Stimulated activated CD4-positive, alpha-beta T cell treated with anti-CD3 and anti-CD28 coated beads, Interleukin-2, amount 100 ng/mL, for 4 hours (primary cell): ENCODE data around the gene PNPLA5.

ENCODE experiments used
- DNase-seq: peaks from one replicate; pipeline ENCODE4 v3.0.0-alpha.2; 2020; ENCODE audit warnings: low read depth

PNPLA5 gene

DNA sequence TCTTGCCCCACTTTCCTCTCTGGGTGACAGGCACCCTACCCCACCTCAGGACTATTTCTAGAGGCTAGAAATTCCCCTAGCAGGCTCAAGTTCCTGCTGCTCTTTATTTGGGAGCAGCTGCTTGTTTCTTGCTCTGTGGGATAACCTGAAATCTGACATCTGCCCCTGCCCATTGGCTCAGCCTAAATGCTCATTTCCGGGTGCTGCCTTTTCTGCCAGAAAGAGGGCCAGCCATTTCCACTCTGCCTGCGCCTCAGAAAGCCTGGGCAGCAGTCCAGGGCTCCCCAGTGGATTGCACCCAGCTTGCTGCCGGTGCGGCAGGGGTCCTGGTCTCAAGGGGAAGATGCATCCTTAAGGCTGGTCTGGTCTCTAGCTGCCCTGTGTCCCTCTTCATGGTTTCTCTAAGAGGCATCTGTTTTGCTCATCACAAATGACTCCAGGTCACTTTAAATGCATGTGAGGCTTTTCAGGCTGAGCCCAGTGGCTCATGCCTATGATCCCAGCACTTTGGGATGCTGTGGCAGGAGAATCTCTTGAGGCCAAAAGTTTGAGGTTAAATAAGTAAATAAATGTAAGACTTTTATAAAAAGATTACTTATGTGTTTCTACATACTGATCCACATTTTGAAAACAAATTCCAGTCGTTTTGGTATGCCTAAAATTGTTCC is 10.3 kb upstream of the PNPLA5 start:
- no peak for DNase-seq

DNA sequence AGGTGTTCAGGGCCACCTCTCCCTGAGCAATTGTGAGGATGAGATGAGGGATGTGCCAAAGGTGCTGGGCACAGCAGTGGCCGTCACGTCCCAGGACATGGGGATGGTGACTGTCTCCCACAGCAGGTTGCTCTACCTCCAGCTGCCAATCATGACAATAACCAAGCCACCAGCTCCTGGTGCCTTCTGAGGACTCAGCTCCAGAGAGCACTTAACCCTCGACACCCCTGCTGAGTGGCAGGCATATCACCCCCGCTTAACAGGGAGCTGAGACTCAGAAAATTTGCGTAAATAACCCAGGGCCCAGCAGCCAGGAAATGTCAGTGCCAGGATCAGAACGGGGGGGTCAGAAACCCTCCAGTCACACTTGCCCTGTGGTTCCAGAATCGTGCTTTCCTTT is 8.4 kb upstream of the PNPLA5 start:
- DNase-seq = no peak

DNA sequence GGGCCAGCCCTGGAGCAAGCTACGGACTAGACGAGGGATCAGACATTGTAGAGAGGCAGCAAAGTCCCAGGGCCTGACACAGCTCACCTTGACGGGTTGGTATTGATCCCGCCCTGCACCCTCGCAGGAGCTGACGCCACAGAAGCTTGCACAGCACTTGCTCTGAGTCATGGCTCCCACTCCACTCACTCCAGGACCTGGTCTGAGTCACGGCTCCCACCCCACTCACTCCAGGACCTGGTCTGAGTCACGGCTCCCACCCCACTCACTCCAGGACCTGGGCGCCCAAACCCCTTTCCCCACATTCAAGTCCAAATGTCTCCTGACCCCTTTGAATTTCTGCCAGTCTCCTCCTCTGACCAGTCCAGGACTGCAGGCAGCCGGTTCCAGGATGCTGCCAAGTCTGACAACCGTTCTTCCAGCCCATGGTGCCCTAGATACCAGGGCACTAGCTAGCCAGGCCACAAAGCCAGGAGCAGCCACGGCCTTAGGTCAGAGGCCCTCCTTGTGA is 6.0 kb upstream of the PNPLA5 start:
- DNase-seq = no peak

DNA sequence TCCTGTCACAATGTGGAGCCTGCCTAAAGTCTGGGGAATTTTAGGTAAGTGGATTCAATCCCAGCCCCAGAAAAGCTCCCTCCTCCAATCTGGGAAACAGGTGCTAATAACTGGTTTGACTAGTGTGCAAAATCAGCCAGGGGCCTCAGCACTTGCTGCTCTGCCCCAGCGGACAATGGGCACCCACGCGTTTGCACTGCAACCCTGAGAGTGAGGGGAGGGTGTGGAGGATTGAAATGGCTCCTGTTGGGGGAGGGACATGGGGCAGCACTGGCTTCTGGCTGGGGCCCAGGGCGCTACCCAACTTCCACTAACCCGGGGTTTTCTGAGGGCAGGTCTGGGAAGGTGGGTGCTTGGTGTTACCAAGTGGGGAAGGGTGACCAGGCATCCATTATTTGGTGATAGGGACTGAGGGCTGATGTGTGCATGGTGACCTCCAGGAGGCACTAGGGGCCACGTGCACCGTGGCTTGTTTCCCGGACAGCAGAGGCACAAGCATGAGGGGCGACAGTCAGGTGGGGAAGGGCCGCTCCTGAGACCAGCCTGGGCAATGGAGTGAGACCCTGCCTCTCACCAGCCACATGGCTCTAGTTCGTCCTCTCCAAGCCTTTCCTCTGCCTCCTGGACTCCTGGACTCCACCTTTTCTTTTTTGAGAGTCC is 4.3 kb upstream of the PNPLA5 start:
- DNase-seq = no peak

DNA sequence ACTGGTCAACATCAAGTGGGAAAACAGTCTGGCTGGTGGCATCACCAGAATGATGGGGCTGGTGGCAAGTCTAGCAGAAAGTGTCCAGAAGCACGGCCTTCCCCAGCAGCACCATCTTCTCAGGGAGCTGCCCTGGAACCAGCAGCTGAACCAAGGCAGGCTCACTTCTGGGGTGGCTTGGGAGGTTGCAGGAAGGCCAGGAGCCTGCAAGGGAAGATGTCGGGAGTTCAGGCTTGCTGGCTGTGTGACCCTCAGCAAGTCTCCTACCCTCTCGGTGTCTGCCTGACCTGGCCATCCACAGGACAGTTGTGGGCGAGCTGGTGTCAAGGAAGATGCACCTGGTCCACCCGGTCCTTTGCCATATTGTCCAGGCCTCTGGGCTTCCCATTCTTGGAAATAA is 2.3 kb upstream of the PNPLA5 start:
- no peak for DNase-seq

DNA sequence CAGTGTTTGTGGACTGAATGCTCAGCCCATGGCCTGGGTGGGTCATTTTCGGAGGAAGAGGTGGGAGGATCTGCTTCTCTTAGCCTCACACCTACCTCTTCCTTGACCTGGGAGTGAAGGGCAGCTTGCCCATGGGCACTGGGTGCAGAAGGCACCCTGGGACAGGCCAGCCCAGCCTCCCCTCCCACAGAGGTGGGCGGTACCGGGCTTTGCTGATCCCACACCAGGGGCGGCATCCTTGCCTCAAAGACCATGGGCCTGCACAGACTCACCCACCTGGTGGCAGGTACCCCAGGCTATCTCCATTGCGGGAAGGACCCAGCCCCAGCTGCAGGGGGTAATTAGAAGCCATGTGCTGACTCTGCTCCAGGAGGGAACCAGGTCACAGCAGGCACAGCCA is 1.5 kb upstream of the PNPLA5 start:
- DNase-seq = no peak

DNA sequence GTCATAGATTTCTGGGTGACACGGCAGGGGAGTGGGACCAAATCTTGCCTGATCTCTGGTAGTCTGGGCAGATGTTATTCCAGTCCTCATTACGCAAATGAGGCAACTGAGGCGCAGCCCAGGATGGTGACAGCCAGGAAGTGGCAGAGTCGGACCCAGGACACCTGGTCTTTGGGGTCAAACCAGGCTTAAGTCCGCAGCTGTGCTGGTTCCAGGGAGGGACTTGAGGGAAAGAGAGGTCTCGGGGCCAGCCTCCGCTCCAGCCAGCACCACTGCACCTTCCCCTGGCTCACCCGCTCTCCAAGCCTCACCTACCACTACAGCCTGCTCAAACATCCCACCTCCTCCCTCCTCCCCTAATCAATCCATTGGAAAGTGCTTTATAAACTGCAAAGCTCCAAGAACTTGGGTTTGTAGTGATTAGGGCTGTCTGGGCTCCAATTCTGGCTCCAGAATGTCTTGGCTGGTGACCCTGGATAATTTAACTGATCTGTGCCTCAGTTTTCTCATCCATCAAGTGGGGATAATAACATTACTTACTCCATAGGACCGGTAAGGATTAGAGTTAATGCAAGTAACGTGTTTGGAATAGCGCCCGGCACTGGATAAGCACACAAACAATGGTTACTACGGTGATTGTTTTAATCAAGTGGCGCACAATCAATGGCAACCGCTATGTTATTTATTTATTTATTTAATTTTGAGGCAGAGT is 526 bp upstream of the PNPLA5 start:
- DNase-seq = no peak

DNA sequence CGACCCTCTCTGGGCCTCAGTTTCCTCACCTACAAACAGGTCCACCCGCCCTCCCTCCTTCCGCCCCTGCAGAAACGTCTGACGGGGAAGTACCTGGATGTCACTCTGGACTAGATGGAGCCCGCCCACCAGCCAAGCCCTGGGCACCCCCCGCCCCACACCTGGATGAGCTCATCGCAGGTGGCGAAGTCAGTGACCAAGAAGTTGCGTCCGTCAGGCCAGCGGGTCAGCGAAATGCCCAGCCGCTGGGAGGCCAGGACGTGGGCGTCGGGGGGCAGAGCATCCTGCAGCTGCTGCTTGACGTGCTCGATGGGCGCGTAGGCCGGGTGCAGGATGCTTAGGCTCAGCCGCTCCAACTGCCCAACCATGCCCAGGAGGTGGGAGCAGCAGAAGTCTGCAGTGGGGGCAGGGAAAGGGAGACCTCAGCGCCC is 897 bp downstream of the PNPLA5 start:
- DNase-seq = no peak

DNA sequence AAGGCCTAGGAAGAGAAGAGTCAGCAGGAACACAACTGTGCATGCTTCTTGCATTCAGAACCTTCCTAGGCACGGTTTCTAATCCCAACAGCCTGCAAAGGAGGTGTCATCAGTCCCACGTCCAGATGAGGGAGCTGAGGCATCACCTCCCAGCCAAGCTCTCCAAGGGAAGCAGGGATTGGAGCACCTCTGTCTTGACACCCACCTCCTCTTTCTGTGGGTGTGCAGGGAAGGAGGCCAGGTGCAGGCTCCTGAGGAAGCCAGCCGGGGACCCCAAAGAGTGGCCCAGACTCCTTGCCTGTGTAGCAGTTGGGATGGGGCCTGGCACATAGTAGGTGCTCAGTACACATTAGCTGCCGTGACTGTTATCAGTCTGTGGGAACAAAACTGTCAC is 2.0 kb downstream of the PNPLA5 start:
- no peak for DNase-seq

DNA sequence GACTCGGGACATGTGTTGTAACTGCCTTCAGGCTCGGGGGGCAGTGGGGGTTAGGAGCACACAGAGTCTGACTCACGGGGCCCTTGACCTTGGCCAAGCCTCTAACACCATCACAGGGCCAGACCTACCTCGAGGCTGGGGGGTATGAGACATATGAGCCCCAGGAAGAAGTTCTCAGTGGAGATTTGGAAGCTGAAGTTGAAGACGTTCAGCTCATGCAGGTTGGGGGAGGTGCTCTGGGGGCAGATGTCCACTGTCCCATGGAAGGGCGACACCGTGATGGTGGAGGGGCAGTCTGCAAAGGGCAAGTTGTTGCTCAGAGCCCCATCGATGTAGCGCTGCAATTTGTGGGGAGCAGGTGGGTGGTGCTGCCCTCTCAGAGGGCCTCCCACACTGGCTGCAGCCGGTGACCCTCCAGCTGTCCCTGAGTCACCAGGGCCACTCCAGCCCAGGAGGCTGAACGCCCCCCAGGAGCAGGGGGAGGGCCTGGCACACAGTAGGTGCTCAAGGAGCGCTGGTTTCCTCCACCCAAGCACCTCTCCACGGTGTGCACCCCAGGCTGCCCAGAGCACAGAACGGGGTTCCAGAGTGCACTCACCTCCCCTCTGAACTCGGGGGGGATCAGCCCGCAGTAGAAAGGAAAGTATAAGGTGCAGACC is 2.5 kb downstream of the PNPLA5 start:
- DNase-seq = no peak

DNA sequence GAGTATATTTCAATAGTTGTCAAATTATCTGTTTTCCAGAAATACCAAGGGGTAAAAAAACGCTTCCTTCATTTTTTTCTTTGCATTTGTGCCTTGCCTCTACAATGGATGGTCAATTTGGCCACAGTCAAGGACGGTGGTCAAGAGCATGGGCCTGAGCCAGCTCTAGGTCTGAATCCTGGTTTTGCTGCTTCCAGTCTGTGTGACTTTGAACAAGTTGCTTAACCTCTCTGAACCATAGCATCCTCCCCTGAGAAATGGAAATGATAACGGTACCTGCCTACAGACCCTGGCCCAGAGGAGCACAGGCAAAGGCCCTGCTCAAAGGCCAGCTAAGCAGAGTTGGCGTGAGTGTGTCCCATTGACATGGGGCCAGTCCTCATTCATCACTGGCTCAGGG is 3.1 kb downstream of the PNPLA5 start:
- no peak for DNase-seq

DNA sequence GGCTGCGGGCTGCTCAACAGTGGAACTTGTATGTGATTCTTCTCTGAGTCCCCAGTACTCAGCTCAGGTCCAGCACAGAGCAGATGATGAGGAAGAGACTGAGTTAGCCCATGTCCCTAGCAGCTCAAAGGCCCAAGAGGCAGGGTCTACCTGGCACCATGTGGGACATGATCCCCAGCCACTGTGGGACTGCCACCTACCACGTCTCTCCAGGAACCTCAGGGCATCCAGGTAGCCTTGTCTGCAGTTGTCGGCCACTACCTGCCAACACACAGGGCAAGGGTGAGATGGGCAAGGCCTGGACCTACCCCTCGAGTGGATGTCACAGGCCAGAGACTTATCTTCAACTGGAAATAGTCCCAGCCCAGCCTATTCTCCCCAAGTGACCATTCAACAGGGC is 4.4 kb downstream of the PNPLA5 start:
- DNase-seq = no peak

DNA sequence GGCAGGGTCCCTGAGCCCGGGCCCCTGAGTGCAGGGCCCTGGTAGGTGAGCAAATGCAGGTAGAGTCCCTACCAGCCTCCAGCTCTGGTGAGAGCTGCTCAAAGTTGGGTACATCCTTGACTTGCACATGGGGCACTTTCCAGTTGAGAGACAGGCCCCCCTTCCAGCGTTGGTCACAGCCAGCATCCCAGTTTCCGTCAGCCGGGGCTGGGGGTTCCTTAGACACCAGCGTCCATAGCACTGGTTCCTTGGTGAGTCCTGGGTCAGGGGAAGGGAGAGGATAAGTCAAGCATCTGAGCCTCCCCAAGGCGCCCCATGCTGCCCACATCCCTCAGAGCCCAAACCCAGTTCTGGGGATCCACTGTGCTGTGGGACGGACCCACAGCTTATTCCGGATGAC is 5.6 kb downstream of the PNPLA5 start:
- DNase-seq = no peak

DNA sequence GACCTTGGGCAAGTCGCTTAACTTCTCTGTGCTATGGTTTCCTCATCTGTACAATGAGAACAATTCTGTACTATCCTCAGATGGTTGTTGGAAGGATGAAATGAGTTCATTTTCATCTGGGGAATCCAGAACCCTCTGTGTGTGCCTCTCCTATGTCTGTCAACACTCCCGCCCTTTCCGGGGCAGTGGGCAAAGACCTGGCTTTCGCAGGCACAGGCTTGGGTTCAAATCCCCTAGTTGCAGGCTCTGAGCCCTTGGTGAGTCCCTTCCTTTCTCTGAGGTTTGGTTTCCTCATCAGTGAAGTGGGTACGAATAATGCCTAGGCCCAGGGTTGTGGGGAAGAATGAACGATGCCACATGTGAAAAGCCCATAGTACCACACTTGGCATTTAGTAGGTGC is 6.0 kb downstream of the PNPLA5 start:
- DNase-seq = no peak

DNA sequence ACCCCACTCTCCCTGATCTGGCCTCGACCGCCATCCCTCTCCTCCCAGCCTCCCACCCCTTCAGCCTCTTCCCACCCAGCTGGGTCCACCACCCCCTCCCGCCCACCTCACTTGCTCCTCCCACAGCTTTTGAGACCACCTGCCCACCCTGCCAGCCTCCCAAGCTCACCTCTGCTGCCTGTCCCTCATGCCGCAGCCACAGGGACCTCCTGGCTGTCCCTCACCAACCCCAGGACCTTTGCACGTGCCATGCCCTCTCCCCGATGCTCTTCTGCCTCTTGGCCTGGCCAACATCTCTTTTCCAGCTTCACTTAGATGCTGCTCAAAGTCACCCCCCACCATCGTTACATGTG is 6.5 kb downstream of the PNPLA5 start:
- DNase-seq = no peak

DNA sequence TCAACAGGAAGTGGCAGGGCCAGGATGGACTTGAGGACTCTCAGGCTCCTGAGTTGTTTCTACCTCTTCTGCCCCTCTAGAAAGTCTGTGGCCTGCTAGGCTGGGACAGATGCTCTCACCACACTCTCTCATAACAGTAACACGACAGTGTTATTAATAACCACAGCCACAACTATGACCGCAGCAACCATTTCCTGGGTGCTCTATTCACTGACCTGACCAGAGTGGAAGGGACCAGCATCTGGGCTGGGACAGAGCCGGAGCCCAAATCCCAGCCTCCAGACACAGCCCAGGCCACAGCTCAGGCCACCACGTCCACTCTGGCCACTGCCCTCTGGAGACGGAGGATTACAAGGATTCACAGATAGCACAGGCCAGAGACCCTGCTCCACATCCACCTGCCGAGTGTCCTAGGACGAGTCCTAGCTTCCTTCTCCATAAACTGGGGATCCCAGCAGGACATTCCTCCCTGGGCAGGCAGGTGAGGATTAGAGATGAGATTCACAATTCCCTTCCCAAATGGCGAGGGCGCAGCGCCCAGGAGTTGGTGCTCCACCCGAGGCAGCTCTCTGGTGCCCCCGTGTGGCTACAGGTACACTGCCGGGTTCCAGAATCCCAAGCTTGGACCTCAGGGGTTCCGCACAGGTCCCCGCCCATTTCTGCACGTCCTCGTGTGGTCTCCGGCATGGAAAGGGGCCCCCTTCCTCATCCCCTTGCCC is 7.1 kb downstream of the PNPLA5 start:
- DNase-seq = no peak

DNA sequence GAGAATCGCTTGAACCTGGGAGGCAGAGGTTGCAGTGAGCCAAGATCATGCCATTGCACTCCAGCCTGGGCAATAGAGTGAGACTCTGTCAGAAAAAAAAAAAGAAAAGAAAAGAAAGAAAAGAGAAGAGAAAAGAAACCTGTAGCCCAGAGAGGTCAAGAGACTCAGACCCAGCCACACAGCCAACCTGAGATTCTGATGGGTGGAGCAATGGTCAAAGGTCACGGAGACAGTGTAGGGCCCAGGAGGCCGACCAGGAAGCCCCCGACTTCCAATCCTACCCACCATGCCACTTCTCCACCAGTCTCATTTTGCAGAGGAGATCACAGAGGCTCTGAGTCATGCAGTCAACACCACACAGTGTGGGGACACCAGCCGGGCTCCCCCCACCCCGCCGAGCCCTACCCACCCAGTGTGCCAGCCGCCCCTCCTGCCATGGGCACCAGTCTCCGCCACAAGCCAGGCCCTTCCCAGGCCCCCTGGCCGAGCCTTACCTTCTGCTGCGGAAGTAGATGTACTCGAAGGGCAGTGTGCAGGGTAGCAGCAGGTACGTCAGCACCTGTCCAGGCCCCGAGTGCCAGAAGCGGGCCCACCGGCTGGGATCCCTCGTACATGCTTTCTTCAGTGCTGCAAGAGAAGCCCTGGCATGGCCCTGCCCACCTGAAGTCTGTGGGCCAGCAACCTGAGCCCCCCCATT is 7.9 kb downstream of the PNPLA5 start:
- no peak for DNase-seq

DNA sequence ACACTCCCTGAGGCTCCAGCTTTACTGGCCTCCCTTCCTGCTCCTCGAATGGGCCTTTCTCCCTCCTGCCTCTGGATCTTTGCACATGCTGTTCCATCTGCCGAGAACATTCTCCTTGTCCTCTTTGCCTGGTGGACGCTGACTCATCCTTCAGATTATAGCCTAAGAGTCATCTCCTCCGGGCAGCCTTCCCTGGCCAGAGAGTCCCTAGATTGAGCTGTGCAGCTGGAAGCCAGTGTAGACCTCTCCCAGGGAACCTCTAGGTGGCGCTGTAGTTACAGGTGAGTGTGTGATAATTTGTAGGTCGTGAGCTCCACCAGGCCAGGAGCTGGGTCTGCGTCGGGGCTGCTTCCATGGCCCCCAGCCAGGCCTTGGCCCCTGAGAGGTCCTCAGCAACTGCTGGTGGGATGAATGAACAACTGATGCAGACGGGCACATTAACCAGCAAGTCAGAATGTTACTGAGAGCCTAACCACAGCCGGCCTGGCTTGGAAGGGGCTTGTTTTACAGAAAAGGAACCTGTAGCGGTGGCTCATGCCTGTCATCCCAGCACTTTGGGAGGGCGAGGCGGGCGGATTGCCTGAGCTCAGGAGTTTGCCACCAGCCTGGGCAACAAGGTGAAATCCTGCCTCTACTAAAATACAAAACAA is 8.7 kb downstream of the PNPLA5 start:
- DNase-seq = no peak

DNA sequence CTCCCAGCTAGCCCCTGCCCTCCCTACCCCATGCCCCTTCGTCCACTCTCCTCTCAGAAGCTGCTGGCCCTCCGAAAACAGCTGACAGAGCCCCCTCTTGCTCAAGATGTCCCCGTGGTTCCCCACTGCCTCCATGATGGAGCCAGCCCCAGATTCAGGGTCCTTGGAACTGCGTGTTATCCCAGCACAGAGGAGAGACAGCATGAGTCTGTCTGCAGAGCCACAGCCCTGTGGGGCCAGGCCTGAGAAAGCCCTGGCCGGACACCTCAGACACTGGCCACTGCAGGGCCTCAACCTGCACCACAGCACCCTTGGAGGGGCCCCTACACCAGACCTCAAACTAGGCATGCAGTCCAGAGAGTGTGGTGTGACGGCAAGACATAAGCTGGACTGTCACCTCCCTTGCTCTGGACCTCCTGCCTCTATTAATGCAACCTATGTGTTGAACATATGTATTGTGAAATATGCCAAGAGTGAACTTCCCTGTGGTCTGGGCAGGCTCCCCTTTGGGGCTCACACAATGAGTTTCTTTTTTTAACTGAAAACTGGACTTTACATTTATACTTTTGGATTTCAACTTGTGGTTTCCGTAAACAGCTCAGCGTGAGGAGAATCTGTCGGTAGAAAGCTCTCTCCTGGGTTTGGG is 9.6 kb downstream of the PNPLA5 start:
- DNase-seq = no peak
